Gastrocnemius medialis (tissue), 4 donors: ENCODE results near the gene DBN1. TPM values are rescaled to one million over a fixed set of nuclear protein-coding genes. Genes with fewer than 3 reads are reported as not detected.

Source experiments
- ATAC-seq, 2 donors: fragments of 150-250 bp; one replicate each; pipeline ENCODE4 v1.9.1; 2016
- DNase-seq, 2 donors: peaks; one replicate each; pipeline ENCODE4 v3.0.0-alpha.2; 2019
- H3K27ac ChIP-seq, 4 donors: fragments of 200-600 bp; sonication (generic); 1 replicate in 1 of 4; 2 replicates in 3 of 4; pipeline ENCODE4 v1.5.1; 2016 to 2018; ENCODE audit warnings: mild to moderate bottlenecking in 2 of 4, moderate library complexity in 1 of 4
- H3K27me3 ChIP-seq, 3 donors: fragments of 200-600 bp; sonication (generic) in 2 of 3; 1 replicate in 1 of 3; 2 replicates in 2 of 3; pipeline versions ENCODE4 v1.5.1 to v1.6.0; 2016 to 2019; ENCODE audit warnings: mild to moderate bottlenecking in 1 of 3, moderate library complexity in 1 of 3
- H3K36me3 ChIP-seq, 2 donors: fragments of 200-600 bp; sonication (generic) in 1 of 2; one replicate each; pipeline ENCODE4 v1.5.1; 2017 to 2018
- H3K4me1 ChIP-seq, 2 donors: fragments of 200-600 bp; sonication (generic) in 1 of 2; one replicate each; pipeline ENCODE4 v1.5.1; 2016 to 2017; ENCODE audit warnings: mild to moderate bottlenecking in 2 of 2
- H3K4me3 ChIP-seq, 4 donors: fragments of 200-600 bp; sonication (generic) in 3 of 4; 1 replicate in 1 of 4; 2 replicates in 3 of 4; pipeline ENCODE4 v1.5.1; 2016 to 2019; ENCODE audit warnings: mild to moderate bottlenecking in 2 of 4
- H3K9me3 ChIP-seq, 3 donors: fragments of 200-600 bp; sonication (generic) in 2 of 3; 1 replicate in 1 of 3; 2 replicates in 2 of 3; pipeline ENCODE4 v1.5.1; 2016 to 2019
- CTCF ChIP-seq, 5 experiments: fragments of 450-650 bp in 3 of 5; fragments of 200-600 bp in 2 of 5; sonication (generic) in 2 of 5; IDR thresholded peaks in 4 of 5; conservative IDR thresholded peaks in 1 of 5; 1 replicate in 4 of 5; 2 replicates in 1 of 5; pipeline ENCODE4 v1.5.1; 2016 to 2019; ENCODE audit warnings: antibody characterized with exemption in 5 of 5, mild to moderate bottlenecking in 3 of 5, moderate library complexity in 3 of 5
- POLR2A ChIP-seq, 2 donors: fragments of 450-650 bp; IDR thresholded peaks; one replicate each; pipeline ENCODE4 v1.6.1; 2017; ENCODE audit warnings: antibody characterized with exemption in 2 of 2, mild to moderate bottlenecking in 2 of 2, moderate library complexity in 2 of 2
- in situ Hi-C, 4 donors: fragments of 200-750 bp; cut with MboI; loops; one replicate each; pipeline versions ENCODE4 v1.15.0 to v1.8.0; 2017; ENCODE audit warnings: low sequenced_read_pairs in 4 of 4
- intact Hi-C: fragments of 100-400 bp; cut with DNase I; formaldehyde crosslinking; loops from one replicate; pipeline ENCODE4 v1.15.1; 2023; ENCODE audit warnings: low total_unique reads
- total RNA-seq, 4 donors: library from RNA; depleted of rRNA; stranded (reverse); fragments of >200 nt; gene quantifications; one replicate each; pipeline versions ENCODE4 v1.1.0 to v1.2.3, GENCODE V29; 2016

The DBN1 gene
- total RNA-seq, 4 donors from 2014 or later = 16.3 to 27.5 (median 23.2) TPM

- TF ChIP-seq POLR2A (IDR thresholded peaks at IDR 0.05) = no peak
- no peak overlapping the region for H3K4me3 ChIP-seq
- DNase-seq (no peak), ATAC-seq (no peak)
- no peaks in the 10 kb centered on the region for H3K4me1 ChIP-seq
- H3K9me3 ChIP-seq = no peaks in the 10 kb centered on the region
- in situ Hi-C loops = no loop called here
- no peak overlapping the region for H3K27ac ChIP-seq
- H3K27me3 ChIP-seq = no peaks in the 10 kb centered on the region
- intact Hi-C loops = no loop called here
- no peaks in the 10 kb centered on the region for H3K36me3 ChIP-seq
These were observed 60.7 kb downstream of the DBN1 start for GRCh38 chr5:177412603-177413233.

GRCh38 chr5:177410575-177410974 is 62.9 kb downstream of the DBN1 start:
- H3K27me3 ChIP-seq = no peaks in the 10 kb centered on the region
- TF ChIP-seq POLR2A (IDR thresholded peaks at IDR 0.05) = no peak
- TF ChIP-seq CTCF (IDR thresholded peaks at IDR 0.05 in 4 of 5, conservative IDR thresholded peaks at IDR 0.05 in 1 of 5) = no peak
- no peaks in the 10 kb centered on the region for H3K36me3 ChIP-seq
- ATAC-seq (no peak), DNase-seq (no peak)
- no peaks in the 10 kb centered on the region for H3K9me3 ChIP-seq
- in situ Hi-C loops (no loop called here), intact Hi-C loops (no loop called here)
- H3K4me3 ChIP-seq = no peak overlapping the region
- no peaks in the 10 kb centered on the region for H3K4me1 ChIP-seq
- H3K27ac ChIP-seq = no peak overlapping the region

- no peak within 1 kb of the TSS for H3K27ac ChIP-seq
- DNase-seq (no peak), ATAC-seq (no peak)
- no peak within 1 kb of the TSS for H3K4me3 ChIP-seq
- intact Hi-C loops = no loop called here
- H3K36me3 ChIP-seq = no peaks in the 10 kb centered on the region
- H3K4me1 ChIP-seq = peaks cover 3 to 5% of the 10 kb centered on the region in 2 donors
- H3K9me3 ChIP-seq = no peaks in the 10 kb centered on the region
- H3K27me3 ChIP-seq = peaks cover 3 to 6% (median 4%) of the 10 kb centered on the region in 3 donors
- TF ChIP-seq POLR2A (IDR thresholded peaks at IDR 0.05) (no peak), CTCF (IDR thresholded peaks at IDR 0.05 in 4 of 5, conservative IDR thresholded peaks at IDR 0.05 in 1 of 5) (no peak)
- in situ Hi-C loops = loop anchor here in 2 of 4 donors (10.0 kb wide), 2 partner anchors 46 to 96 kb away; partner anchors contain the start of gene DOK3 (in 1 of the 2)
These were observed 64.2 kb downstream of the DBN1 start, which contains the start of gene F12 for GRCh38 chr5:177409043-177409801. TSS of gene F12 (minus strand) at chr5:177409564. CDS start at chr5:177409527, 37 bp downstream.

Other genes starting within 250 kb of the DBN1 start
- gene RAB24, start 169.9 kb downstream of the DBN1 start, total RNA-seq = 10 to 100 TPM; 11.4 to 22.8 (median 14.5) TPM
- gene PRELID1, start 169.8 kb downstream of the DBN1 start, total RNA-seq = 10 to 100 TPM; 13.4 to 45.8 (median 28.2) TPM
- 1 to 10 TPM in 3 of 4 donors, under 1 TPM in 1; 0.90 to 7.8 (median 3.5) TPM for gene MXD3, start 161.7 kb downstream of the DBN1 start, total RNA-seq
- 100 to 1,000 TPM in 1 of 4 donors, 10 to 100 TPM in 3; 70.2 to 109 (median 86.6) TPM for gene LMAN2, start 122.0 kb downstream of the DBN1 start, total RNA-seq
- gene RGS14, start 115.7 kb downstream of the DBN1 start, total RNA-seq = 10 to 100 TPM in 1 of 4 donors, 1 to 10 TPM in 3; 1.6 to 25.9 (median 5.0) TPM
- gene SLC34A1, start 89.2 kb downstream of the DBN1 start, total RNA-seq = not detected
- gene PFN3, start 73.0 kb downstream of the DBN1 start, total RNA-seq = not detected
- 1 to 10 TPM in 1 of 4 donors, under 1 TPM in 2, not detected in 1; 0.36 to 1.2 (median 0.95) TPM for gene F12, start 64.1 kb downstream of the DBN1 start, total RNA-seq
- gene GRK6, start 47.0 kb downstream of the DBN1 start, total RNA-seq = 10 to 100 TPM; 12.7 to 40.5 (median 32.2) TPM
- gene PRR7, start 26.8 kb downstream of the DBN1 start, total RNA-seq = 1 to 10 TPM in 2 of 4 donors, under 1 TPM in 1, not detected in 1; 0.63 to 2.0 (median 1.4) TPM
- 100 to 1,000 TPM; 132 to 244 (median 220) TPM for gene PDLIM7, start 24.0 kb upstream of the DBN1 start, total RNA-seq
- gene DOK3, start 36.2 kb upstream of the DBN1 start, total RNA-seq = 1 to 10 TPM; 2.1 to 5.1 (median 2.9) TPM
- 100 to 1,000 TPM in 1 of 4 donors, 10 to 100 TPM in 3; 47.1 to 105 (median 62.3) TPM for gene DDX41, start 43.3 kb upstream of the DBN1 start, total RNA-seq
- 10 to 100 TPM; 13.2 to 21.3 (median 16.6) TPM for gene FAM193B, start 80.9 kb upstream of the DBN1 start, total RNA-seq
- gene TMED9, start 118.6 kb upstream of the DBN1 start, total RNA-seq = 10 to 100 TPM; 24.3 to 67.2 (median 37.3) TPM
- 10 to 100 TPM; 11.9 to 24.8 (median 16.2) TPM for gene B4GALT7, start 126.5 kb upstream of the DBN1 start, total RNA-seq